ENCODE data around the gene MGAT5B.

MGAT5B gene

DNA sequence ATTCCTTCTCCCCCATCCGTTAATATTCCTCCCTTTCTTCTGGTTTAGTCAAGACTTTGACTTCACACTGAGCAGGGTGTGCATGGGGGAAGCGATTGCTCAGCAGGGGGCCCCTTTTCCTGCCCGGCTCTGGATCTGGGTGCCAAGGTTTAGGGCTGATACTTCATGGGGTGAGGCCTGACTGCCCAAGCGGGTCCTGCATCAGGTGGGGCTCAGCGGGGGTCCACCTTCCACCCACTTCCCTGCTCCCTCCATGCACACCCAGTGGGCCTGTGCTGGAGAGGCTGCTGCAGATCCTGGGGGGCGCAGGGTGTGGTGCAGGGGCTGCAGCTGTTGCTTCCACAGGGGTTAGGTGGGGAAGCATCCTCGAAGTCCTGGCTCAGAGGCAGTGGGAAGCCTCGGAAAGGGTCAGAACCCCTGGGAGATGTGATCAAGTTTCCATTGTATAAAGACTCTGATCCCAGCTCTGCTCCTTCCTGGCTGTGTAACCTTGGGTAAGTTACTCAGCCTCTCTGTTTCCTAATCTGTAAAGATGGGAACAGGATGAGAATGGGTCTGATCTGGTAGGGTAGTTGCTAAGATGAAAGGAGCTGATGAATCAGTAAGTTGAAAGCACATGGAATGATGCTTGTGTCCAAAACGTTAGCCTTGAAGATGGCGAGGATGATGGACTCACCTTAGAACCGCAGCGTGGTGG, 53.3 kb downstream of the MGAT5B start:
- TF ChIP-seq, protein P1, sequence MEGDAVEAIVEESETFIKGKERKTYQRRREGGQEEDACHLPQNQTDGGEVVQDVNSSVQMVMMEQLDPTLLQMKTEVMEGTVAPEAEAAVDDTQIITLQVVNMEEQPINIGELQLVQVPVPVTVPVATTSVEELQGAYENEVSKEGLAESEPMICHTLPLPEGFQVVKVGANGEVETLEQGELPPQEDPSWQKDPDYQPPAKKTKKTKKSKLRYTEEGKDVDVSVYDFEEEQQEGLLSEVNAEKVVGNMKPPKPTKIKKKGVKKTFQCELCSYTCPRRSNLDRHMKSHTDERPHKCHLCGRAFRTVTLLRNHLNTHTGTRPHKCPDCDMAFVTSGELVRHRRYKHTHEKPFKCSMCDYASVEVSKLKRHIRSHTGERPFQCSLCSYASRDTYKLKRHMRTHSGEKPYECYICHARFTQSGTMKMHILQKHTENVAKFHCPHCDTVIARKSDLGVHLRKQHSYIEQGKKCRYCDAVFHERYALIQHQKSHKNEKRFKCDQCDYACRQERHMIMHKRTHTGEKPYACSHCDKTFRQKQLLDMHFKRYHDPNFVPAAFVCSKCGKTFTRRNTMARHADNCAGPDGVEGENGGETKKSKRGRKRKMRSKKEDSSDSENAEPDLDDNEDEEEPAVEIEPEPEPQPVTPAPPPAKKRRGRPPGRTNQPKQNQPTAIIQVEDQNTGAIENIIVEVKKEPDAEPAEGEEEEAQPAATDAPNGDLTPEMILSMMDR (IDR thresholded peaks at IDR 0.05; ENCODE audit: low read depth, low read length, poor library complexity, severe bottlenecking): no peak
- TF ChIP-seq EZH2phosphoT487 (IDR thresholded peaks at IDR 0.05; ENCODE audit: borderline replicate concordance, low read length): no peak
- Histone ChIP-seq H4K20me1 (ENCODE audit: control insufficient read depth, insufficient read depth, low read depth, low read length) (no peaks in the 10 kb centered on the region), H3K4me2 (ENCODE audit: low read length) (no peak overlapping the region), H3K79me2 (ENCODE audit: control insufficient read depth, low read length) (no peaks in the 10 kb centered on the region), H3K9me3 (ENCODE audit: control insufficient read depth, insufficient read depth, low read length) (no peaks in the 10 kb centered on the region), H3F3A (ENCODE audit: control insufficient read depth, insufficient read depth) (no peaks in the 10 kb centered on the region), H3K4me1 (ENCODE audit: control insufficient read depth, low read length) (no peaks in the 10 kb centered on the region), H3K9me2 (replicated peaks; ENCODE audit: control insufficient read depth, low read length) (no peaks in the 10 kb centered on the region), H3K36me3 (ENCODE audit: control insufficient read depth, low read length) (no peaks in the 10 kb centered on the region), H3K27ac (ENCODE audit: low read depth, low read length) (no peak overlapping the region), H3K27me3 (ENCODE audit: control insufficient read depth, low read length) (peaks cover 41% of the 10 kb centered on the region), H3K4me3 (ENCODE audit: low read length) (no peak overlapping the region)

DNA sequence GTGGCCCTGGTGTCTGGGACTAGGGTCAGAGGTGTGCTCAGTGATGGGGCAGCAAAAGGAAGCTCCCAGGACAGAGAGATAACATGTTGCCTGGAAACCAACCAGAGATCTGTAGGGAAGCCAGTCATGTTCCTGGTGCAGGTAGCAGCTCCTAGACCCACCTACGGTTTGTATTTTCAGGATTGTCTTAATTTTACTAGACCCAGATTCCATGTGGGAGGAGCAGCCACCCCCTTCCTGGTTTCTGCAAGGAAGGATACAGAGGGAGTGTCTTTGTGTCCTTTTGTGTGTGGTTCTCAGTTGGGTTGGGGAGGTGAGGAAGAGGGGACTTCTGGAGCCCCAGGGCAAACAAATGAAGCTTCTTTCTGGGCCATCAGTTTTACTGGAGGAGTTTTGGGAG, 53.9 kb downstream of the MGAT5B start:
- Histone ChIP-seq H3K4me2 (ENCODE audit: low read length) (no peak overlapping the region), H4K20me1 (ENCODE audit: control insufficient read depth, insufficient read depth, low read depth, low read length) (no peaks in the 10 kb centered on the region), H3K79me2 (ENCODE audit: control insufficient read depth, low read length) (no peaks in the 10 kb centered on the region), H3K27me3 (ENCODE audit: control insufficient read depth, low read length) (peaks cover 39% of the 10 kb centered on the region), H3K27ac (ENCODE audit: low read depth, low read length) (no peak overlapping the region), H3K36me3 (ENCODE audit: control insufficient read depth, low read length) (no peaks in the 10 kb centered on the region), H3K9me2 (replicated peaks; ENCODE audit: control insufficient read depth, low read length) (no peaks in the 10 kb centered on the region), H3K4me3 (ENCODE audit: low read length) (no peak overlapping the region), H3K4me1 (ENCODE audit: control insufficient read depth, low read length) (no peaks in the 10 kb centered on the region), H3F3A (ENCODE audit: control insufficient read depth, insufficient read depth) (no peaks in the 10 kb centered on the region), H3K9me3 (ENCODE audit: control insufficient read depth, insufficient read depth, low read length) (no peaks in the 10 kb centered on the region)
- TF ChIP-seq, protein P1 (IDR thresholded peaks at IDR 0.05; ENCODE audit: low read depth, low read length, poor library complexity, severe bottlenecking): no peak
- TF ChIP-seq EZH2phosphoT487 (IDR thresholded peaks at IDR 0.05; ENCODE audit: borderline replicate concordance, low read length): no peak

DNA sequence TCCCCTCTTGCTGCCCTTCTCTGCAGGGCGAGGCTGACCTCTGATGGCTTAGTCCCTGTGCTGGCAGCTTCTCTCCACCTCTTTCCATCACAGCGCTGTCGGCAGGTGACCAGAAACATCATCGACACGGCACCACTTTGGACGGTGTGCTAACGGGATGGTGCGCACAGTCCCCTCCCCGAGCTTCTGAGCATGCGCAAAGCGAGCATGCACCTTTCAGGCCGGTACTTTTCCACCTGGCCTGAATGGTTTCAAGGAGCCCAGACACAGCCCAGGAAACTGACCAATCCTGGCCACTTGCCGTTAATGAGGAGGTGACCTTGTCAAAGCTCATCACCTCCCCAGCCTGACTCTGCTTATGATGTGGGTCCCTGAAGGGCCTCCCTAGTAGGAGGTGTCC, 54.8 kb downstream of the MGAT5B start:
- Histone ChIP-seq H3K4me1 (ENCODE audit: control insufficient read depth, low read length) (no peaks in the 10 kb centered on the region), H4K20me1 (ENCODE audit: control insufficient read depth, insufficient read depth, low read depth, low read length) (no peaks in the 10 kb centered on the region), H3F3A (ENCODE audit: control insufficient read depth, insufficient read depth) (no peaks in the 10 kb centered on the region), H3K9me3 (ENCODE audit: control insufficient read depth, insufficient read depth, low read length) (no peaks in the 10 kb centered on the region), H3K27me3 (ENCODE audit: control insufficient read depth, low read length) (peaks cover 35% of the 10 kb centered on the region), H3K4me2 (ENCODE audit: low read length) (no peak overlapping the region), H3K79me2 (ENCODE audit: control insufficient read depth, low read length) (no peaks in the 10 kb centered on the region), H3K27ac (ENCODE audit: low read depth, low read length) (no peak overlapping the region), H3K36me3 (ENCODE audit: control insufficient read depth, low read length) (no peaks in the 10 kb centered on the region), H3K9me2 (replicated peaks; ENCODE audit: control insufficient read depth, low read length) (no peaks in the 10 kb centered on the region), H3K4me3 (ENCODE audit: low read length) (no peak overlapping the region)
- TF ChIP-seq, protein P1 (IDR thresholded peaks at IDR 0.05; ENCODE audit: low read depth, low read length, poor library complexity, severe bottlenecking): no peak
- no peak for TF ChIP-seq EZH2phosphoT487 (IDR thresholded peaks at IDR 0.05; ENCODE audit: borderline replicate concordance, low read length)

Data from DOHH2 (cell line).